Stimulated activated CD4-positive, alpha-beta T cell treated with anti-CD3 and anti-CD28 coated beads, Interleukin-4, amount 100 ng/mL, for 48 hours (primary cell): ENCODE data around the gene ASB1.

Experiments used
- DNase-seq, 2 donors: peaks; one replicate each; pipeline ENCODE4 v3.0.0-alpha.2; 2020; ENCODE audit warnings: low read depth in 2 of 2

The ASB1 gene

DNA sequence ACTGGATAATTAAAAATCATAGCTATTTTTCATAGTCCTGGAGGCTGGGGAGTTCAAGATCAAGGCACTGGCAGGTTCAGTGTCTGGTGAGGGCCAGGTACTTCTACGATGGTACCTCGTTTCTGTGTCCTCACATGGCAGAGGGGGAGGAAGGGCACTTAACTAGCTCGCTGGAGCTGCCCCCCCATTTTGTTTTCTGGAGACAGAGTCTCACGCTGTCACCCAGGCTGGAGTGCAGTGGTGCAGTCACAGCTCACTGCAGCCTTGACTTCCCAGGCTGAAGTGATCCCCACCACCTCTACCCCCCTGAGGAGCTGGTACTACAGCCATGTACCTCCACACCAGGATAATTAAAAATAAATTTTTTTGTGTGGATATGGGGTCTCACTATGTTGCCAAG lies 40.3 kb downstream of the ASB1 start:
- DNase-seq = no peak

DNA sequence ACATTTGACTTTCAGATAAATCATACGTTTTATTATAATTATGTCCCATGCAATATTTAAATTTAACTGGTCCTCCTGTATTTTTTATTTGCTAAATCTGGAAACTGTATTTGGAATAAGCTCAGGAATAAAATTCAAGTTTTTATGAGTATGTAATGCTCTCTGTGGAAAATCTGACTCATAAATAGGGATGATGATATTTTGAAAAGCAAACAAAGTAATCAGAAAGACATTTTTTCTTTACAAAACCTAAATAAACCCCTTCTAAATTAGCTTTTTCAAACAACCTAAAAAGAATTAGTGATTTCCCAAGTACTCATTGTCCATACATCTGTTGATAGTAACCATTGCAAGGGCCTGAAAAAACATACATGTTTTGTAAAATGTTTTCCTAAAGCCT lies 41.1 kb downstream of the ASB1 start:
- no peak for DNase-seq

DNA sequence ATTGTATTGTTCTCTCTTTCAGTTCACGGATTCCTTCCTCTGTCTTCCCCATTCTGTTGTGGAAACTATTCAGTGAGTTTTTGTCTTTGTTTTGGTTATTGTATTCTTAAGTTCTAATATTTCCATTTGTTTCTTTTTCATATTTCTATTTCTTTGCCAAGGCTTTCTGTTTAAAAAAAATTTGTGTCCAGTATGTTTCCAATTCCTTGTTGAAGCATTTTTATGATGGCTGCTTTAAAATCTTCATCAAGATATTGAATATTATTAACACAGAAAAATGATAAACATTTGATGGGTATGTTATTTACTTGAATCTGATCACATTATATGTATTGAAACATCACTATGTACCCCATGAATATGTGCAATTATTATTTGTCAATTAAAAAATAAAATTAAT lies 42.4 kb downstream of the ASB1 start:
- DNase-seq = no peak

DNA sequence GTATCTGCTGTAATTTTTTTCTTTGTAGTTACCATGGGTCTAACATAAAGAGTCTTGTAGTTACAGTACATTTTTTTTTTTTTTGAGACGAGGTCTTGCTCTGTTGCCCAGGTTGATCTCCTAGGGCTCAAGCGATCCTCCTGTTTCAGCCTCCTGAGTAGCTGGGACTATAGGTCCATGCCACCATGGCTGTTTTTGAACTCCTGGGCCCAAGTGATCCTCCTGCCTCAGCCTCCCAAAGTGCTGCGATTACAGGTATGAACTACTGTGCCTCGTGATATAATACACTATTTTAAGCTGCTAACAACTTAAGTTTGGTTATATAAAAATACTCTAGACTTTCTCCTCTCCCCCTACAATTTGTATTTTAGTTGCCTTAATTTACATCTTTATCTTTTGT lies 46.3 kb downstream of the ASB1 start:
- no peak for DNase-seq

DNA sequence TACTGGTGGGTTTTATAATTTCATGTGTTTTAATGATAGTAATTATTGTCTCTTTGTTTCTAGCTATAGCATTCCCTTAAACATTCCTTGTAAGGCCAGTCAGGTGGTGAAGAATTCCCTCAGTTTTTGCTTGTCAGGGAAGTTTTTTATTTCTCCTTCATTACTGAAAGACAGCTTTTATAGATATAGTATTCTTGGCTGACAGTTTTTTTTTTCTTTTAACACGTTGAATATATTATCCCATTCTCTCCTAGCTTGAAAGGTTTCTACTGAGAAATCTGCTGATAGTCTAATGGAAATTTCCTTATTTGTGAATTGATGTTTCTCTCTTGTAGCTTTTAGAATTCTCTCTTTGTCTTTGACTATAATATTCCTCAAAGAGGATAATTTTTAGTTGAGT lies 46.8 kb downstream of the ASB1 start:
- DNase-seq = no peak

DNA sequence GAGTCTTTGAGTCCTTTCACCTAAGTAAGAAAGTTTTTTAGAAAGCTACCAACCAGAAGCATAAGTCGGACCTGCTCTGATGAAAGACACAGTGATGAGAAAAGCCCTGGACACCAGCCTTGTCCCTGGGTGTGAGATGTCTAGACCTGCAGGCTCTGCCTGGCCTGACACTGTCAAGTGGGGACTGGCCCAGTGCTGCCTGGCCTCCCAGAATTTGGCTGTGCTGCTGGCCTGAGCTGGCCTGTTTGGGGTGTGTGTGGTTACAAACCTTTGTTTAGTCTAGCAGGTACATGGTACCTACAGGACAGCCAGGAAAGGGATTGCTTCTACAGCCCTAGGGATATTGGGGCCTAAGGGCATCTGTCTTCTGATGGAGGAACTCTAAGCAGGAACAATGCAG lies 48.3 kb downstream of the ASB1 start:
- no peak for DNase-seq

DNA sequence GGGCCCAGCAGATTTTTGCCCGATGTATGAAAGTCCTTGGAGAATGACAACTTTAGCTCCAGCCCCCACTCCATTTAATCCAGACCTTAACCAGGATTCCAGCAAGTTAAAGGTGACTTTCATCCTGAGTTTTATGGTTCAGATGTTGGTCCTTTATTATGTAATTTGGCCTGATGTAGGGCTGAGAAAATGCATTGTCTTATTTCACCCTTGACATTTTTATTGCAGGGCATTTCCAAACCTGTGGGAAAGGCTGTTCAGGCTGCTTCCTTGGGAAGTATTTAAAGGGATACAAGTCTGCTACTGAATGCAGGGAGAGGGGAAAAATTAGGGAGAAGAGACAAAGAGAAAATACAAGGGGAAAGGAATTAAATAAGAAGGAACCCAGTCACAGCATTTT lies 48.8 kb downstream of the ASB1 start:
- no peak for DNase-seq

DNA sequence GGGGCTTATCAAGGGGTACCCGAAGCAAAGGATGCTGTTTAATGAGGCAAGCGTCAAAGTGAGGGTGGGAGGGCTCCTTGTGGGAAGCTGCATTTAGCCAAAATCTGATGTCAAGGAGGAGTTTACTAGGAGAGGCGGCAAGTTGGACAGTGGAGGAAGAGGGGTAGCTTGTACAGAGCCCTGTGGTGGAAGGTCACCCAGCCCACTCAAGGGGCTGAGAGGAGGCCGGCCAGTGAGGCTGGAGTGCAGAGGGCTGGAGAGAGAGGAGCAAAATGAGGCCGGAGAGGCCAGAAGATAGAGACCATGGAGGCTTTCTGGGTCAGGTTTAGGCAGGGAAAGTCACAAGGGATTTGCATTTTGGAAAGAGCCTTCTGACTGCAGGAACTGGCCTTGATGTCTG lies 49.5 kb downstream of the ASB1 start:
- DNase-seq = no peak

DNA sequence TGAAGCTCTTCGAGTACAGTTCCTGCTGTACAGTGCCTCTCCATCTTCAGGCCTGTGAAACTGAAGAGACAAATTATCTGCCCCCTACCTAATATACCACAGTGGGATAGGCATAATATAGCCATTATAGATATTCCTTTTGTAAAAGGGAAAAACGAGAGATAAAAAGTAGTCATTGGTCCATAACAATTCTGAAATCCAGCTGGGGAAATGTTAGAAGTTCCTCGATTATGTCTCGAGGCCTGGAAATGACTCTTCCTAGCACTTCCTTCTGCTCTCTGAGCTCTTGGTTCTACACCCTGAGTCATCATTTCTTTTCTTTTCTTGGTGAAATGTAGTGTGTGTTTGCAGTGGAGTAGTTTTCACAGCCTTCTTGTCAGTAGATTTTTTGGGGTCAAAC lies 51.5 kb downstream of the ASB1 start:
- DNase-seq = no peak

DNA sequence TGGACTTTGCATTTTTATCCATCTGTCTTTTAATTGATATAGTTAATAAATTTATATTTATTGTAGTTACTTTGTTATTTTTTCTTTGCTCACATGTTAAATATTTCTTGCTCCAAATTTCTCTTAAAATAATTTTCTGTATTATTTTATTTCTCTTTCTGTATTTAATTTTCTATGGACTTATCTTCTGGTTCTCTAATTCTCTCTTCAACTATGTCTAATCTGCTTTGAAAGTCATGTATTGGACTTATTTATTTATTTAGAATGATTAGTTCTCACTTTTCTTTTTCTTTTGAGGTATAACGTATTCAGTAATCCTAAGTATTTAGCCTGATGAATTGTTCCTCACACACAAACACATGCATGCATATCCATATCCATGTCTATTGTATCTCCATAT lies 53.1 kb downstream of the ASB1 start:
- no peak for DNase-seq

DNA sequence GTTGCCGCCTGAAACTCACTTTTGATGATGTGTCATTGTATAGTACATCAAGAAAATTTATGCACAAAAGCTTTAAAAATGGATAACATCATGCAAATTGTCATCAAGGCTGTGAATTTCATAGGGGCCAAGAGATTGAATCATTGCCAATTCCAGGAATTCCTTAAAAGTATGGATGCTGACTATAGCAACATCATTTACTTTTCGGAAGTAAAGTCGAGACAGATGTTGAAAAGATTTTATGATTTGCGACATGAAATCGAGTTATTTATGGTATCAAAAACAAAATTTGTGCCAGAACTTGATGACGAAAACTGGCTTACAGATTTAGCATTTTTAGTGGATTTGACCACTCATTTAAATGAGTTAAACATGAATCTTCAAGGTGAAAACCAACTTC lies 56.3 kb downstream of the ASB1 start:
- DNase-seq = no peak

DNA sequence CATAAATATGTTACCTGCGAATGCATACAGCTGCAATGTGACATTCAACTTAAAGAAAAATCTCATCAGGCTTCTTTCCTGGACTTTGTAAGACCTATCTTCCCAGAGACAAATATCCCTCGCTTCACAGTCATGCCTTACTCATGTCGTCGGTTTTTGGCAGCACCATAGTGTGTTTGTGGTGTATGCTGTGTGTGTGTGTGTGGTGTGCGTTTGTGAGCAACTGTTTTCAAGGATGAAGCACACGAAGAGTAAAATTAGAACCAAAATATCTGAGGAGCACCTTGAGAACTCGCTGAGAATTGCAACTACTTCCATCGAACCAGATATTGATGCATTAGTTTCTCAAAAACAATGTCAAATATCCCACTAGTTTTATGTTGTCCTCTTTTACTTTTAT lies 56.9 kb downstream of the ASB1 start:
- DNase-seq = no peak

DNA sequence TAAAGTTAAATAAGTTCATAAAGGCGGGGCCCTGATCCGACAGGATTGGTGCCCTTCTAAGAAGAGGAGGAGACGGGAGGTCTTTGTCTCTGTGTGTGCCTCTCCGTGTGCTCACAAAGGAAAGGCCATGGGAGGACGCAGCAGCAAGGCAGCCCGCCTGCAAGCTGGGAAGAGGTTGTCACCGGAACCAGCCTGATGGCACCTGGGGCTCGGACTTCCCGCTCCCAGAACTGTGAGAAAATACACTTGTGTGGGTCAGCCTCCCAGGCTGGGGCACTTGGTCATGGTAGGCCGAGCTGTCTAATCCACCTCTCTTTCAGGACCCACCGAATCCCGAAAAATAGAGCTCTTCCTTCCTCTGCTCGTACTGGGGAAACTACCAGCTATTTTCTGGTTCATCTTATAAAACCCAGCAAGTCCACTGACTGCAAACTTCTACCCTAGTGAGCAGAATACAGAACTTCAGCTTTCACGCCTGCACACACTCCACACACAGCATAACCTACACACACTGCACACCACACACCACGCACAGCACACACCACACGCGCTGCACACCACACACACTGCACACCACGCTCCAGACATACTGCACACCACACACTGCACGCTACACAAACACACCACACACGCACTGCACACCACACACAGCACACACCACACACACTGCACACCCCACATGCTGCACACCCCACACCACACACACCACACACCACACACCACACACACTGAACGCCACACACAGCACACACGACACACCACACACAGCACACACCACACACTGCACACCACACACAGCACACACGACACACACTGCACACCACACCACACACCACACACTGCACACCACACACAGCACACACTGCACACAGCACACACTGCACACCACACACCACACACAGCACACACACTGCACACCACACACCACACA lies 58.1 kb downstream of the ASB1 start:
- no peak for DNase-seq

DNA sequence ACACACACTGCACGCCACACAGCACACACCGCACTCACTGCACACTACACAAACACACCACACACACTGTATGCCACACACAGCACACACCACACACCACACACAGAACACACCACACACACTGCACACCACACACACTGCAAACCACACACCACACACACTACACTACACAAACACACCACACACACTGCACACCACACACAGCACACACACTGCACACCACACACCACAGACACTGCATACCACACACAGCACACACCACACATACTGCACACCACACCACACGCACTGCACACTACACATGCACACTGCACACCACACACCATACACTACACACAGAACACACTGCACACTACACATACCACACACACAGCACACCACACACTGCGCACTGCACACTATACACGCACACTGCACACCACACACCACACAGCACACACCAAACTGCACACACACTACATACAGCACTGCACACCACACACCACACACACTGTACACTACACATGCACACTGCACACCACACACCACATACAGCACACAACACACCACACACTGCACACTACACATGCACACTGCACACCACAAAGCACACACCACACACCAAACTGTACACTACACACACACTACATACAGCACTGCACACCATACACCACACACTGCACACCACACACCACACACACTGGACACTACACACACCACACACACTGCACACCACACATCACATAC lies 59.6 kb downstream of the ASB1 start:
- no peak for DNase-seq

DNA sequence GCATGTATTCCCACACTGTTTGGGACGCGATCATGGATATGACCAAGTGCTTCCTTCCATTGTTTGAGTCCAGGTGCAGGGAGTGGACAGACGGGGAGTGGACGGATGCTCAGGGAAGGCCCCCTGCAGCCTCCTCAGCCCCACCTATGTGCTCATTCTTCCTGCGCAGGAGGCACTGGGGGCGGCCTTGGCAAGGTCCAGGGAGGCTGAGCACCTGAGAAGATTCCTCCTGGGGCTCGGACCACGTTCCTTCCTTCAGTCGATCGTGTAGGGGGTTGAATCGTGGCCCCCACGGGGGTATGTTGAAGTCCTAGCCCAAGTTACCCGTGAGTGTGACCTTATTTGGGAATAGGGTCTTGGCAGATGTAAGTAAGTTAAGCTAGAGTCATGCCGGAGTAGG lies 60.4 kb downstream of the ASB1 start:
- no peak for DNase-seq

DNA sequence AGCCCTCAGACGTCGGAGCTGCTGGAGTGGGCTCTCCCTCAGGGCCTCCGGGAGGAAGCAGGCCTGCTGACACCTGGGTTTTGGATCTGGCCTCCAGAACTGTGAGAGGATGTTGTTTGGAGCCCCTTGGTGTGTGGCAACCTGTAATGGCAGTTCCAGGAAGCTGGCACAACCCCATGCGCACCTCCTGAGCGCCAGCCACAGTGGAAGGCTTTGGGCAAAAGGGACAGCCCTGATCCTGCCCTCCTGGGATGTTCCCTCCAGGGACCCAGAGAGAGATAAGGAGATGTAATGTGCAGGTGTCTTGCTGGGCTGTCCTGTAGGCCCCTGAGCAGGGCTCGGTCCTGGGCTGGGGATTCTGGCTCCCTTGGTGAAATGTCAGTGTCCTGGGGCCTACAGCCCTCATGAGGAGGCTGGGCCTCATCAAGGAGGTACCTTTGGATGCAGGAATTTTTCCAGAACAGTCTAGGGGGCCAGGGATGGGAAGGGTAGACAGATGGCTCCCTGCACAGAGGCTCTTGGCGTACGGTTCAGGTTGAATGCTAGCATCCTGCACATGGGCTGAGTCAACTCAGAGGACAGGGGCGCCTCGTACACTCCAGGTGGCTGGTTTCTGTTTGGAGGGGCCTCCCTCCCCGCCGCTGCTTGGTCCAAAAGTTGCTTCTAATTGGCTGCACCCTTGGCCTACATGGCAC lies 61.1 kb downstream of the ASB1 start:
- no peak for DNase-seq

DNA sequence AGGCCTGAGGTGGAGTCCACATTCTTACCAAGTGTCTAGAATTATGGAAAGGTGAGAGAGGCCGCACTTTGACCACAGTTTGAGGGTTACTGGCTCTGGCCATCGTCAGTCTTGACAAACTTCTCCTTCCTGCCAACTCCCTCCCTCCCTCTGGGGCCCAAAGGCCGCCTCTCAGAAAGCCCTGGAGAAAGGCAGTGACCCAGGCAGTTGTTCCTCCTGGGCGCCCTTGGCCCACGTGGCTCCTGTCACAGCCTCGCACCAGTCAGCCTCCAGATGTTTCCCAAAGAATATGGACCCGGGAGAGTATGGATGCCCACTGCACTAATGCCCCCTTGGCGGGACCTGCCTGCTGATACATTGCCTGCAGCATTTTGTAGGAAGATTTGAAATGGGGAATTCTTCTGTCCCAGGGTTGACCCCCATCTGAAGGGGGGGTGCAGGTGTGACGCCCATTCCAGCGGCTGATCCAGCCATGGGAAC lies 61.7 kb downstream of the ASB1 start:
- no peak for DNase-seq

DNA sequence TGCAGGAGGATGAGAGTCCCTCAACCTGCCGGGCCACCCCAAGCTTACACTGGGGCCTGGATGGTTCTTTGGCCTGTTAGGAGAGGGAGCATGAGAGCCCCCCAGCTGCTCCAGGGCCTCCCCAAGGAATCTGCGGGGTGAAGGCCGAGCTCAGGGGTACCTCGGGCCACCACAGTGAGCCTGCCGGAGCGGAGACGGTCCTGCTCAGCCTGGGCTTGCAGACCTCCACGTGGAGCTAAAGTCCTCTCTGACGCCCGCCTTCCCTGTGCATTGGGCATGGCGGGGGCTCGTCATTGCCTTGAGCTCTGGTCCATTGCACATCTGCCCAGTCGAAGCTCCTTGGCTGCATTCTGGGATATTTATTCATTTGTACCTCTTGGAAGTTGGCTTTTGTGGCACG lies 62.7 kb downstream of the ASB1 start:
- no peak for DNase-seq

DNA sequence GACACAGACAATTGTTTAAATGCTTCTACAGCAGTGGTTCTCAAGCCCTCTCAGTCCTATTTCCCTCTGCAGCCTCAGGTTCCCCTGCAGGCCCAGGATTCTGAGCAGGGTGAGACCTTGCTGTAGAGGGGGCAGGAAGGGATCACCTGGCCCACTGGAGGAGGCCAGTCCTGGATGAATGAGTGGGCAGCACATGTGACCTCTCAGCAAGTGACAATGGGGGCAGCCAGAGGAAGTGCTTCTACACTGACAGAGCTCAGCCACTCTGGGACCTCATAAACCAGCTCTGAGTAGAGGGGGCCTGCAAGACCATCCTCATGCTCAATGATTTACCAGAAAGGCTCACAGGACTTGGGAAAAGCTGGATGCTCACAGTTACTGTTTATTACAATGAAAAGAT lies 63.2 kb downstream of the ASB1 start:
- no peak for DNase-seq

DNA sequence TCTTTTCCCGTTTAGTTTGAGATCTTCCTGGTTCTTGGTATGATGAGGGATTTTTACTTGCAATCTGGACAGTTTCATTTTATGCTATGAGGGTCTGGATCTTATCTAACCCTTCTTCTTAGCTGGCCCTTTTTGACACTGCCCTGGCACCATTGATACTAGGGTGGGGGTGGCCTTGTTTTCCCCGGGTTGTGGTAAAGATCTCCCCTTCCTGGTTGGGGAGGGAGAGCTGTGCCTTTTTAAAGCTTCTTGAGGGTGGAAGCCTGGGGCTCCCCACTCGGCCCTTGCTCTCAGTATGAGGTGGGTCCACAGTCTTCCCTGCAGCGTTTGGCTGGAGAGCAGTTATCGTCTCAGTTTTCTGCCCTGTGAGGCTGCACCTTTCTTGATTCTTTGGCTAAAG lies 66.1 kb downstream of the ASB1 start:
- DNase-seq = no peak

DNA sequence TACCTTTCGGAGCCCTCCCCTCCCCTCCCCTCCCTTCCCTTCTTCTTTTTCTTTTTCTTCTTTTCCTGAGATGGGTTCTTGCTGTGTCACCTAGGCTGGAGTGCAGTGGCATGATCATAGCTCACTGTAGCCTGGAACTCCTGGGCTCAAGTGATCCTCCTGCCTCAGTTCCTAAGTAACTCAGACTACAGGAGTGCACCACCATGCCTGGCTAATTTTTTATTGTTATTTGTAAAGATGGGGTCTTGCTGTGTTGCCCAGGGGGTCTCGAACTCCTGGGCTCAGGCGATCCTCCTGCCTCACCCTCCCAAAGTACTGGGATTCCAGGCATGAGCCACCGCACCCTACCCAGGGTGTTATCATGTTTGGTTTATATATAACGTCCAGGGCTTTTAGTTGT lies 66.7 kb downstream of the ASB1 start:
- no peak for DNase-seq

DNA sequence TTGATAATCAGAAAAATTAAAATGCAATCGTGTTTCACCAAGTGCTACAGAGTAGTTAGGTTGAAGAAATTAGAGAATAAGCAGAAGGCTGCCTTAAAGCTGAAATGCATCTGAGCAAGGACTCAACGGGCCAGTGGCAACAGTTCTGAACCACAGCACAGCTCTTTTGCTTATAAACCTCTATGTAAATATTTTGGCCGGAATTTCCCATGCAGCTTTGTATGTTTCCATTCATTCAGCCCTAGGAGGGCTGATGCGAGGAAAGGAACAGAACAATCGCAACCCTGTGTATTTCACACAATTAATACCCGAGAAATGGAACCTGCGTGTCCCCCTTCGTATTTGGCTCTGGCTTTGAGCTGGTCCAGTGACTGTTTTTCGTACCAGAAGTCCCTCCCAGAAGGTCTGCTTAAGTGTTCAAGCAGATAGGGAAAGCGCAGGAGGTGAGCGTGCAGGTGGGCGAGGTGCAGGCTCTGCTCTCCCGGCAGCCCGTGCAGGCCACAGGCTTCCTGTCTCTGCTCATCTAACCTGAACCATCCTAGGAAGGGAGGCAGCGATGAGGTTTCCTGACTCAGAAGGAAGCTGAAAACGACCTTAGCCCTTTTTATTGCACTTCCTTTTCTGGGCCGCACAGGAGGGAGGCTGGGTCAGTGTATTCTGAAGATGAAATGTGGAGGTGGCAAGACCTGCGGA lies 67.3 kb downstream of the ASB1 start:
- peak; percentile 11 to 25 for DNase-seq
